GM18867 (cell line): ENCODE data around the gene VWA8.
"Not testable (repeated sequence)": the region's sequence is repeated elsewhere in the genome, so short reads cannot be mapped to it uniquely, and the experiment has no call there.

ENCODE experiments used
- ATAC-seq: cut with Tn5 transposase; IDR thresholded peaks from one replicate; pipeline ENCODE4 v1.9.1; 2021; ENCODE audit warnings: mild to moderate bottlenecking, moderate library complexity; ENCODE audit not compliant: unreplicated experiment

Gene VWA8

DNA sequence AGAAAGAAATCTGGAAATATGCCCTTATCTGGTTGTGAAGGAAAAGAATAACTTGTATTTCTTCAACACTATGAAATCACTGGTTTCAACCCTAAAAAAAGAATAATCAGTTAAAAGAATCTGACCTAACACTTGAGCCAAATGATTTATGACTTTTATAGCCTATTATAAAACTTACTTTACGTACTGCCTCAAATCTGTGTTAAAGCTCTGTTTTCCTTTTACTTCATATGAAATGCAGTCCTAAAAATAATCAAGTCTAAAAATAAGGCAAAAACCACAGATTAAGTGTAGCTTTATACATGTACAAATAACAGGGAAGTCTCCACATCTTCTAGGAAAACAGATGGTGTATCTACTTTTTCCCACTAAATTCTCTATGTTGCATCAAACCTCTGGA lies 101.3 kb downstream of the VWA8 start:
- no peak for ATAC-seq

DNA sequence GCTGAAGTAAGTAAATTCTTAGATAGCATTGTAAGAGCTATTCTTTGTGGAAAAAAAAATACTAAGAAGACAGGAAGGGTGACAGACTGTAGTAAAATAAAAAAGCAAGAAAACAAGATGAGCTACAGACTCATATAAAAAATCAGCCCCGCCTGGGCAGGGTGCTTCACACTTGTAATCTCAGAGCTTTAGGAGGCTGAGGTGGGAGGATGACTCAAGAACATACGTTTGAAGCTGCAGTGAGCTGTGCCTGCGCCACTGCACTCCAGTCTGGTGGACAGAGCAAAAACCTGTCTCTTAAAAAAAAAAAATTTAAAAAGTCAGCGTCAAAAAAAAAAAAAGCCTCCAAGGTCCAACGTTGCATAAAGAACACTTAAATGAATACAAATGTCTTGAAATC lies 102.1 kb downstream of the VWA8 start:
- ATAC-seq: no peak

DNA sequence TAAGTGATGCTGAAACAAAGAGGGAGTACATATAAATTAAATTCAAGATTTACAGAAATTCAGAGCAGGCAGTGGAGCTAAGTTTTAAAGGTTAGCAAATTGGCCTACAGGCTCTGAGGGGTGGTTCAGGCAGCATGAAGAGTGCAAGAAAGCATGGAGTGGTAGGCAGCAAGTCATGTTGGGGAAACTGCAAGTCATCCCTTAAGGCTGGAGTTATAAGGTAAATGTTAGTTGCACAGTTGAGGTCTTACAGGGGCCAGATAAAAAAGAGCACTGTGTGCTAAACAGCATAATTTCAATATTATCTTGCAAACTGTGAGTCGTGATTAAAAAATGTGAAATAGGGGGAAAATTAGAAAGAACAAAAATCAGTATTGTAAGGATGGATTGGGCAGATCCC lies 106.2 kb downstream of the VWA8 start:
- no peak for ATAC-seq

- ATAC-seq: no peak
These were observed 109.6 kb downstream of the VWA8 start for GRCh38 chr13:41851351-41851750.

- no peak for ATAC-seq
These were observed 112.3 kb downstream of the VWA8 start for GRCh38 chr13:41848435-41849255.

- no peak for ATAC-seq
These were observed 113.7 kb downstream of the VWA8 start for GRCh38 chr13:41847216-41847615.

- ATAC-seq: no peak
These were observed 118.8 kb downstream of the VWA8 start for GRCh38 chr13:41842036-41842620.

- ATAC-seq: no peak
These were observed 123.3 kb downstream of the VWA8 start for GRCh38 chr13:41837629-41838028.

DNA sequence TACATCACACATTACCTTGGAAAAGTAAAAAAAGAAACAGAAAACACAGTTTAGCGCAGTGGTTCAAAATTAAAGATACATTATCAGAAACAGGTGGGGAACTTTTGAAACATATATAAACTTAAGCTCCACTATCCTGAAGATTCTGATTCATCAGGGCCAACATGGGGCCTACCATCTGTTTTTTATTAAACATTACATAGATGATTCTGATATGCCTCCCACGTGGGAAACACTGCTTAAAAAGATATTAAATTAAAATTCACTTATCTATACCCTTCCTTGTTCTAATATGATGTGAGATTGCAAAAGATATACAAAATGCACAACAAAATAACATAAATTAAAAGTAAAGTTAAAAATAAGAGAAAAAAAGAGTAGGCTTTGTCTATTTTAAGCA lies 125.0 kb downstream of the VWA8 start:
- ATAC-seq: no peak

- ATAC-seq: not testable (repeated sequence)
These were observed 126.2 kb downstream of the VWA8 start for GRCh38 chr13:41834697-41835096.

GRCh38 chr13:41833831-41834230 lies 127.1 kb downstream of the VWA8 start:
- no peak for ATAC-seq

DNA sequence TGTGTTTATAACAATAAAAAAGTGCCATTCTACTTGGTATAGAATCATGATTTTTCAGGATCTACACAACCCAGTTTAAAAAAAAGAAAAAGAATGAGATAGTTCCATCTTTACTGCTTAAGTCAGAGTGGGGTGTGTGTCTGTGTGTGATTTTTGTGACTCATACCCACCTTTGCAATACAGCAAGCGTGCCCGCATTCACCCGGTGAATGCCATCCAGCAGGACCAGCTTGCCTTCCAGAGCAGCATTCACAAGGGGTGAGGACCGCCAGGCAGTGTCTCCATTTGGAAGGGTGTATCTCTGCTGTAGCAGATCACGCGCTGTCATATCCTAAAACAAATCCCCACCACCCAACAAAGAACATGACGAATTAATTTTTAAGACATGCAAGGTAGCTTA lies 127.7 kb downstream of the VWA8 start:
- no peak for ATAC-seq

- no peak for ATAC-seq
These were observed 133.2 kb downstream of the VWA8 start for GRCh38 chr13:41827507-41828213.

GRCh38 chr13:41825691-41826090 lies 135.2 kb downstream of the VWA8 start:
- no peak for ATAC-seq

DNA sequence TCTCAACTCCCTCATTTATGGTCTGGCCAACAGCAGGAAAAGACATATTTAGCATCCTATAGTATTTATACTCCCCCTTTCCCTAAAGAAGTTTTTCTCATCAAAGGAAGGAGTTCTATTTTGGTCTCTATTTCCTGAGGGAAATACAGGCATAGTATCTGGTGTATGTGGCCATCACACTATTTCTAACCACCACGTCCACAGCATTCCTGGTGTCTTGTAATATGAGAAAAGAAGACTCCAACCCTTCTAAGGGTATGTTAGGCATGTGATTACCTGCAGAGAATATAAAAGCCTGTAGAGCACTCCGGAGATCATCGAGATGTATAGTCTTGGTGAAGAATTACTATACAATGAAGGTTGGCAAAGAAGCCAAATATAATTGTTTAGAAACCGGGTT lies 137.4 kb downstream of the VWA8 start:
- no peak for ATAC-seq

DNA sequence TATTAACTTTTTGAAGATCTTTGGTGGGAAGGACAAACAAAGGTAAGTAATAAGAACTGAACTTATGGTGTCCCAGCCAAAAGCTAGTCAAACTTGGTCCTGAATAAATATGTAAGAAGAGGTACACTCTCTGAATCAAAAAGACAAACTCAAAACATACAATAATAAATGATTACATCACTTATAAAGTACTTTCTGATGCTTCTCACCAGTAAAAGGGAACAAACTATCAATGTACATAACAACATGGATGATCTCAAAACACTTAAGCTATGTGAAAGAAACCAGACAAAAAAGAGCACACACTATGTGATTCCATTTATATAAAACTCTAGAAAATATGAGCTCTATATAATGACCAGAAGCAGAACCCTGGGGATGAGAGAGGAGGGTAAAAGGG lies 138.3 kb downstream of the VWA8 start:
- no peak for ATAC-seq

GRCh38 chr13:41821238-41821594 lies 139.7 kb downstream of the VWA8 start:
- ATAC-seq: no peak

DNA sequence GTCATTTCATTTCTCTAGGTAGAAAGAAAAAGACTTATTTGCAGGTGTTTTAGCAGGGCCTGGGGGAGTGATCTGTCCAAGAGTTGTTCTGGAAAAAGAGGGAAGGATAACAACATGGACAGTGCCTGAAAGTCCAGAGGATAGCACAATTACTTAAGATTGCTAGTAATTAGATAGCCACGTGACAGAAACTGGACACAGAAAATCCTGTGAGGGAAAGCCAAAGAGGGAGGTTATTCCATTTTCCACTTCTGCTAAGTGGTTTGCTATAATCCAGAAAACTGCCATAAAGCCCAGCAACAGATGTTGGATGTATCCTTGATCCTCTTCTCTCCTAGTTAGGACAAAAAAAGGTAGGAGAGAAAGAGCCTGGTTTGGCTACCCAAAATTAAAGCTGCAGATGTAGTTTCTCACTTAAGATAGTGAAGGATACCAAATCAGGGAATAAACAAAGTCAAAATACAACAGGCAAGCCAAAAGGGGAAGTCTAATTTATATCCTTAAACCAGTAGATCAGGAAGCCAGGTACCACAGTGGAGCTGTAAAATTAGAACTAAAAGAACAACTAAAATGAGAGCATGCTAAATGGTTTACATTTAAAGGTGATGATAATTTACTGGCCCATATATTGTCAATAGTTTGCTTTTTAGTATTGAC lies 140.2 kb downstream of the VWA8 start:
- no peak for ATAC-seq

DNA sequence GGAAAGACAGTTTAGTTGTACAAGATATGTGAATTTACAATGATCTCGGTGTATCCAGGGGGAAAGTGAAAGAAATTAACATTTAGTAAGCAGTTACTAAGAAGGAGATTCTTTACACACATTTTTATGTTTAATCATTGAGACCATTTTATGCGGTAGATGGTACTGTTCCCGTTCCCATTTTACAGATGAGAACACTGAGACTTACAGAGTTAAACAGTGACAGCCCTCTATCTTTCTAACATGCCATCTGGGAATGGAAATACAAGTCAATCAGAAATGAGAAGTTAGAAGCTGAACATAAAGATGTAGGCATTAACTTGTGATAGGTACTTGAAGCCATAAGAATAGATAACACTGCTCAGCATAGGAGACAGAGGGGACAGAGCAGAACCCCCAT lies 144.9 kb downstream of the VWA8 start:
- ATAC-seq: no peak

DNA sequence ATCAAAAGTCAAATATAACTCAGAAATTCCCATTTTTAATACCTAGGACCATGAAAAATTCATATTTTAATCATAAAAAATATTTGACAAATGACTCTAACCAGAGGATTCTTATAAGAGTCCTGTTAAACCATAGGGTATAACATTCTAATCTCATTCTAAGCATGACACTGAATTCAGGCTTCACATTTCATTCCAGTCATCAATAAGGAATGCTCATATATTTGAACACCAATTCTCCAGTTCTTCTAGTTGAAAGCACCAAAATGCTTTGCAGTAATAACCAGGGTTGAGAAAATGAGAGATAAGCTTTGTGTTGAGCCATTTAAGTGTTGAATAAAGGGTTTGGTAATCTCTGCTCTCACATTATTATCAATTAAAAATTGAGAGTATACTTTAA lies 147.5 kb downstream of the VWA8 start:
- ATAC-seq: no peak

DNA sequence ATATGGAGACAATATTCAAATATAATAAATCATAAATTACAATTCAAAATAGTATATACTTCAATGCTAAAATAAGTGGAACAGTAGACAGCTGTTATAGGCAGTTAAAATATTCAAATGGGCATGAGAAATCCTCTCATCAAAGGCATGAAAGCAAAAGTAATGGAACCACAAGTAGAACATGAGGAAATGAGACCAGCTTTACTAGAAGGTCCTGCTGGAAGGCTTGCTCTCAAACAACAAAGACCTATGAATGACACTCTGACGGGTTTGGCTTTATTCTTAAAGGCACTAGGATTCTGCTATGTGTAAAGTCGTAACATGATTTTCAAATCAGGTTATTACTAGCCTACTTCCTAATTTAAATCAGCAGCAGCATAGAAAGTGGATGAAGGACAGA lies 148.1 kb downstream of the VWA8 start:
- peak; percentile 63 for ATAC-seq

GRCh38 chr13:41812237-41812636 lies 148.7 kb downstream of the VWA8 start:
- no peak for ATAC-seq
